Measurements from ENCODE around the gene TECTA.
"Not testable (repeated sequence)": the region's sequence is repeated elsewhere in the genome, so short reads cannot be mapped to it uniquely, and the experiment has no call there.

DNA sequence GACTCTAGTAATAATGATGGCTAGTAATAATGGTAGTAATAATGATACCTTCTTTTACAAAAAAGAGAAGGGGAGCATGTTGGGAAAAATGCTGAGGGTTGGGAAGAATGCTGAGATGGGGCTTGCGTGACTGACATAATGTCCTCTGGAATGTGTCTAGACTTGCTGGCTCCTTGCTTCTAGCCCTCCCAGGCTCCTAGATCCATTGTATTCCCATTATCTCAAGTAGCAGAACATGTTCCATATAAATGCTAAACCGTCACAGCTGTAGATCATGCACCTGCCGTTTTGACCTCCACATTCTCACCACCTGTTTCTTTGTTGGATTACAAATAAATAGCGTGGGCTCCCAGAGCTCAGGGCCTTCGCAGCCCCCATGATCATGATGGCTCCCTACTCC lies 139.0 kb downstream of the TECTA start:
- TF ChIP-seq, protein P1, sequence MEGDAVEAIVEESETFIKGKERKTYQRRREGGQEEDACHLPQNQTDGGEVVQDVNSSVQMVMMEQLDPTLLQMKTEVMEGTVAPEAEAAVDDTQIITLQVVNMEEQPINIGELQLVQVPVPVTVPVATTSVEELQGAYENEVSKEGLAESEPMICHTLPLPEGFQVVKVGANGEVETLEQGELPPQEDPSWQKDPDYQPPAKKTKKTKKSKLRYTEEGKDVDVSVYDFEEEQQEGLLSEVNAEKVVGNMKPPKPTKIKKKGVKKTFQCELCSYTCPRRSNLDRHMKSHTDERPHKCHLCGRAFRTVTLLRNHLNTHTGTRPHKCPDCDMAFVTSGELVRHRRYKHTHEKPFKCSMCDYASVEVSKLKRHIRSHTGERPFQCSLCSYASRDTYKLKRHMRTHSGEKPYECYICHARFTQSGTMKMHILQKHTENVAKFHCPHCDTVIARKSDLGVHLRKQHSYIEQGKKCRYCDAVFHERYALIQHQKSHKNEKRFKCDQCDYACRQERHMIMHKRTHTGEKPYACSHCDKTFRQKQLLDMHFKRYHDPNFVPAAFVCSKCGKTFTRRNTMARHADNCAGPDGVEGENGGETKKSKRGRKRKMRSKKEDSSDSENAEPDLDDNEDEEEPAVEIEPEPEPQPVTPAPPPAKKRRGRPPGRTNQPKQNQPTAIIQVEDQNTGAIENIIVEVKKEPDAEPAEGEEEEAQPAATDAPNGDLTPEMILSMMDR (IDR thresholded peaks at IDR 0.05): not testable (repeated sequence)
- not testable (repeated sequence) for TF ChIP-seq EP300, POLR2A (IDR thresholded peaks at IDR 0.05)
